Ramos (cell line): ENCODE results near the gene C10orf105.

ENCODE experiments used
- in situ Hi-C: fragments of 300-500 bp; cut with MboI; formaldehyde crosslinking; loops from one replicate; pipeline ENCODE4 v1.14.3; 2022; ENCODE audit warnings: low sequenced_read_pairs; ENCODE audit not compliant: unreplicated experiment

Gene C10orf105

GRCh38 chr10:71752391-71753090 lies 33.0 kb upstream of the C10orf105 start:
- in situ Hi-C loops, result no loop called here

GRCh38 chr10:71751515-71752224 lies 32.1 kb upstream of the C10orf105 start:
- in situ Hi-C loops, result no loop called here

GRCh38 chr10:71750986-71751385 lies 31.4 kb upstream of the C10orf105 start:
- in situ Hi-C loops, result no loop called here

- in situ Hi-C loops, result no loop called here
Measured at GRCh38 chr10:71750124-71750841, 30.7 kb upstream of the C10orf105 start.

GRCh38 chr10:71749396-71749795 lies 29.8 kb upstream of the C10orf105 start:
- in situ Hi-C loops, result loop anchor here (25.0 kb wide), 1 partner anchor 1262 kb away; the partner anchor contains the start of gene PALD1

- in situ Hi-C loops, result loop anchor here (25.0 kb wide), 1 partner anchor 1261 kb away; the partner anchor contains the start of gene PALD1
Measured at GRCh38 chr10:71748671-71749191, 29.2 kb upstream of the C10orf105 start.

- in situ Hi-C loops, result loop anchor here (25.0 kb wide), 1 partner anchor 1261 kb away; the partner anchor contains the start of gene PALD1
Measured at GRCh38 chr10:71747551-71748523, 28.3 kb upstream of the C10orf105 start.

- in situ Hi-C loops, result loop anchor here (25.0 kb wide), 1 partner anchor 1260 kb away; the partner anchor contains the start of gene PALD1
Measured at GRCh38 chr10:71747039-71747531, 27.5 kb upstream of the C10orf105 start.

GRCh38 chr10:71746344-71747037 lies 26.9 kb upstream of the C10orf105 start:
- in situ Hi-C loops, result loop anchor here (25.0 kb wide), 1 partner anchor 1259 kb away; the partner anchor contains the start of gene PALD1

- in situ Hi-C loops, result loop anchor here (25.0 kb wide), 1 partner anchor 1258 kb away; the partner anchor contains the start of gene PALD1
Measured at GRCh38 chr10:71745664-71746250, 26.2 kb upstream of the C10orf105 start.

GRCh38 chr10:71744897-71745663 lies 25.5 kb upstream of the C10orf105 start:
- in situ Hi-C loops, result loop anchor here (25.0 kb wide), 1 partner anchor 1258 kb away; the partner anchor contains the start of gene PALD1

GRCh38 chr10:71743866-71744265 lies 24.3 kb upstream of the C10orf105 start:
- in situ Hi-C loops, result loop anchor here (25.0 kb wide), 1 partner anchor 1257 kb away; the partner anchor contains the start of gene PALD1

GRCh38 chr10:71743089-71743838 lies 23.7 kb upstream of the C10orf105 start:
- in situ Hi-C loops, result loop anchor here (25.0 kb wide), 1 partner anchor 1256 kb away; the partner anchor contains the start of gene PALD1

- in situ Hi-C loops, result loop anchor here (25.0 kb wide), 1 partner anchor 1255 kb away; the partner anchor contains the start of gene PALD1
Measured at GRCh38 chr10:71742301-71743088, 22.9 kb upstream of the C10orf105 start.

- in situ Hi-C loops, result loop anchor here (25.0 kb wide), 1 partner anchor 1254 kb away; the partner anchor contains the start of gene PALD1
Measured at GRCh38 chr10:71741671-71742070, 22.1 kb upstream of the C10orf105 start.
